Fibroblast of lung (primary cell): ENCODE data around the gene GH1.
"Not testable (repeated sequence)": the region's sequence is repeated elsewhere in the genome, so short reads cannot be mapped to it uniquely, and the experiment has no call there.

Experiments used
- CTCF ChIP-seq, 2 donors: IDR thresholded peaks in 1 of 2; conservative IDR thresholded peaks in 1 of 2; 1 replicate in 1 of 2; 2 replicates in 1 of 2; pipeline ENCODE4 v1.5.1; 2011 to 2012; ENCODE audit warnings: low read length in 2 of 2, control low read depth in 1 of 2, inconsistent platforms in 1 of 2, low read depth in 1 of 2, mild to moderate bottlenecking in 1 of 2
- EZH2 ChIP-seq: IDR thresholded peaks from 2 replicates; pipeline ENCODE4 v1.5.1; 2012; ENCODE audit warnings: low read length, control low read depth, mild to moderate bottlenecking; ENCODE audit errors: missing control alignments

- not testable (repeated sequence) for TF ChIP-seq CTCF (conservative IDR thresholded peaks at IDR 0.05 in 1 of 2, IDR thresholded peaks at IDR 0.05 in 1 of 2; ENCODE audit: low read depth in 1 of 2, low read length in 2 of 2); EZH2
Observed at GRCh38 chr17:63885119-63885518, 33.5 kb downstream of the GH1 start.
